Gastroesophageal sphincter (tissue), 4 donors: ENCODE data around the gene TOX2. TPM values are rescaled to one million over a fixed set of nuclear protein-coding genes. Genes with fewer than 3 reads are reported as not detected.

ENCODE experiments used
- ATAC-seq: fragments of 150-250 bp; one replicate; pipeline ENCODE4 v1.9.1; 2016; ENCODE audit warnings: mild to moderate bottlenecking, moderate library complexity
- H3K27ac ChIP-seq, 4 donors: fragments of 200-600 bp; sonication (generic) in 3 of 4; 1 replicate in 3 of 4; 2 replicates in 1 of 4; pipeline ENCODE4 v1.5.1; 2016 to 2019
- H3K27me3 ChIP-seq: fragments of 200-600 bp; sonication (generic); one replicate; pipeline ENCODE4 v1.5.1; 2019
- H3K36me3 ChIP-seq, 2 donors: fragments of 200-600 bp; sonication (generic); one replicate each; pipeline ENCODE4 v1.5.1; 2019; ENCODE audit warnings: control low read depth in 1 of 2
- H3K4me1 ChIP-seq, 3 donors: fragments of 200-600 bp; sonication (generic); 1 replicate in 2 of 3; 2 replicates in 1 of 3; pipeline ENCODE4 v1.5.1; 2016 to 2019; ENCODE audit warnings: control low read depth in 2 of 3
- H3K4me3 ChIP-seq, 2 donors: fragments of 200-600 bp; sonication (generic); one replicate each; pipeline ENCODE4 v1.5.1; 2019; ENCODE audit warnings: mild to moderate bottlenecking in 1 of 2, moderate library complexity in 1 of 2
- H3K9me3 ChIP-seq, 3 donors: fragments of 200-600 bp; sonication (generic); one replicate each; pipeline ENCODE4 v1.5.1; 2017 to 2019; ENCODE audit warnings: control low read depth in 2 of 3
- EP300 ChIP-seq: sonication (generic); formaldehyde crosslinking; IDR thresholded peaks from one replicate; pipeline ENCODE4 v1.6.1; 2017; ENCODE audit warnings: antibody characterized with exemption, mild to moderate bottlenecking
- POLR2A ChIP-seq, 2 donors: fragments of 450-650 bp; IDR thresholded peaks; one replicate each; pipeline ENCODE4 v1.6.1; 2017; ENCODE audit warnings: antibody characterized with exemption in 2 of 2, mild to moderate bottlenecking in 2 of 2, moderate library complexity in 1 of 2
- POLR2AphosphoS5 ChIP-seq: sonication (generic); formaldehyde crosslinking; IDR thresholded peaks from one replicate; pipeline ENCODE4 v1.6.1; 2017; ENCODE audit warnings: antibody characterized with exemption
- WGBS, 2 donors: methylation state at CpG; one replicate each; pipeline ENCODE4 v1.1.5; 2018; ENCODE audit warnings: low coverage in 1 of 2; 5-methylcytosine and 5-hydroxymethylcytosine counted together
- total RNA-seq, 4 donors: library from RNA; depleted of rRNA; stranded (reverse); fragments of >200 nt; gene quantifications; one replicate each; pipeline ENCODE4 v1.1.0, GENCODE V29; 2016
- TF ChIP-seq, protein P1 (sequence below), 4 experiments: fragments of 200-600 bp in 2 of 4; fragments of 450-650 bp in 2 of 4; sonication (generic) in 1 of 4; IDR thresholded peaks; one replicate each; pipeline ENCODE4 v1.5.1; 2017 to 2019; ENCODE audit warnings: antibody characterized with exemption in 4 of 4, mild to moderate bottlenecking in 2 of 4, moderate library complexity in 2 of 4

Gene TOX2
- total RNA-seq, 4 donors from 2014 or later, result 16.4 to 47.8 (median 40.3) TPM

- no peak for TF ChIP-seq POLR2AphosphoS5
- no peak for TF ChIP-seq EP300
- no peaks in the 10 kb centered on the region for H3K27me3 ChIP-seq
- no peak for ATAC-seq
- peaks cover 7 to 88% (median 29%) of the 10 kb centered on the region in 3 donors for H3K4me1 ChIP-seq
- no peaks in the 10 kb centered on the region for H3K9me3 ChIP-seq
- H3K4me3 ChIP-seq, result no peak overlapping the region
- H3K36me3 ChIP-seq, result no peaks in the 10 kb centered on the region
- peak overlapping the region; percentile 8 to 74 (median 43) for H3K27ac ChIP-seq
- 49 to 68% methylated on average over 5 to 6 of the region's 8 CpGs for WGBS, 2 donors
These were observed 41.1 kb downstream of the TOX2 start for GRCh38 chr20:43955750-43956191.

DNA sequence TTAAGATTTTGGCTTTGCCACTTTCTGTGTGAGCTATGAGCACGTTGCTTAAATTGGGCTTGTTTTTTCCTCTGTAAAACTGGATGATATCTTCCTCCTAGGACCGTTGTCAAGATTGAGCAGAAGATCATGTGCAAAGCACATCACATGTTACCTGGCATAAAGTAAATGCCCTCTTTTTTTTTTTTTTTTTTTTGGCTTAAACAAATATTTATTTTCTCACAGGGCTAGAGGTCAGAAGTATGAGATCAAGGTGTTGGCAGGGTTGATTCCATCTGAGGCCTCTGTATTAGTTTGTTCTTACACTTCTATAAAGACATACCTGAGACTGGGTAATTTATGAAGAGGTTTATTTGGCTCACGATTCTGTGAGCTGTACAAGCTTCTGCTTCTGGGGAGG lies 42.7 kb downstream of the TOX2 start:
- Histone ChIP-seq H3K4me3 (no peak overlapping the region), H3K9me3 (no peaks in the 10 kb centered on the region), H3K4me1 (peaks cover 7 to 86% (median 29%) of the 10 kb centered on the region in 3 donors), H3K36me3 (no peaks in the 10 kb centered on the region), H3K27me3 (no peaks in the 10 kb centered on the region), H3K27ac (no peak overlapping the region)
- ATAC-seq, result no peak
- TF ChIP-seq EP300 (no peak), POLR2AphosphoS5 (no peak), POLR2A (IDR thresholded peaks at IDR 0.05) (no peak)
- TF ChIP-seq, protein P1, sequence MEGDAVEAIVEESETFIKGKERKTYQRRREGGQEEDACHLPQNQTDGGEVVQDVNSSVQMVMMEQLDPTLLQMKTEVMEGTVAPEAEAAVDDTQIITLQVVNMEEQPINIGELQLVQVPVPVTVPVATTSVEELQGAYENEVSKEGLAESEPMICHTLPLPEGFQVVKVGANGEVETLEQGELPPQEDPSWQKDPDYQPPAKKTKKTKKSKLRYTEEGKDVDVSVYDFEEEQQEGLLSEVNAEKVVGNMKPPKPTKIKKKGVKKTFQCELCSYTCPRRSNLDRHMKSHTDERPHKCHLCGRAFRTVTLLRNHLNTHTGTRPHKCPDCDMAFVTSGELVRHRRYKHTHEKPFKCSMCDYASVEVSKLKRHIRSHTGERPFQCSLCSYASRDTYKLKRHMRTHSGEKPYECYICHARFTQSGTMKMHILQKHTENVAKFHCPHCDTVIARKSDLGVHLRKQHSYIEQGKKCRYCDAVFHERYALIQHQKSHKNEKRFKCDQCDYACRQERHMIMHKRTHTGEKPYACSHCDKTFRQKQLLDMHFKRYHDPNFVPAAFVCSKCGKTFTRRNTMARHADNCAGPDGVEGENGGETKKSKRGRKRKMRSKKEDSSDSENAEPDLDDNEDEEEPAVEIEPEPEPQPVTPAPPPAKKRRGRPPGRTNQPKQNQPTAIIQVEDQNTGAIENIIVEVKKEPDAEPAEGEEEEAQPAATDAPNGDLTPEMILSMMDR (IDR thresholded peaks at IDR 0.05), result no peak
- WGBS, 2 donors, result 44 to 76% methylated on average over 2 of the region's 3 CpGs

- Histone ChIP-seq H3K4me1 (peaks cover 7 to 74% (median 29%) of the 10 kb centered on the region in 3 donors), H3K27ac (no peak overlapping the region), H3K27me3 (no peaks in the 10 kb centered on the region), H3K9me3 (no peaks in the 10 kb centered on the region), H3K36me3 (no peaks in the 10 kb centered on the region), H3K4me3 (no peak overlapping the region)
- ATAC-seq, result no peak
- TF ChIP-seq EP300 (no peak), POLR2A (IDR thresholded peaks at IDR 0.05) (no peak), POLR2AphosphoS5 (no peak)
- TF ChIP-seq, protein P1 (IDR thresholded peaks at IDR 0.05), result no peak
- WGBS, 2 donors, result 100% methylated on average over 2 of the region's 2 CpGs; no CpG with 5 or more reads in 1 of the 2 donors
These were observed 44.0 kb downstream of the TOX2 start for GRCh38 chr20:43958626-43959025.

DNA sequence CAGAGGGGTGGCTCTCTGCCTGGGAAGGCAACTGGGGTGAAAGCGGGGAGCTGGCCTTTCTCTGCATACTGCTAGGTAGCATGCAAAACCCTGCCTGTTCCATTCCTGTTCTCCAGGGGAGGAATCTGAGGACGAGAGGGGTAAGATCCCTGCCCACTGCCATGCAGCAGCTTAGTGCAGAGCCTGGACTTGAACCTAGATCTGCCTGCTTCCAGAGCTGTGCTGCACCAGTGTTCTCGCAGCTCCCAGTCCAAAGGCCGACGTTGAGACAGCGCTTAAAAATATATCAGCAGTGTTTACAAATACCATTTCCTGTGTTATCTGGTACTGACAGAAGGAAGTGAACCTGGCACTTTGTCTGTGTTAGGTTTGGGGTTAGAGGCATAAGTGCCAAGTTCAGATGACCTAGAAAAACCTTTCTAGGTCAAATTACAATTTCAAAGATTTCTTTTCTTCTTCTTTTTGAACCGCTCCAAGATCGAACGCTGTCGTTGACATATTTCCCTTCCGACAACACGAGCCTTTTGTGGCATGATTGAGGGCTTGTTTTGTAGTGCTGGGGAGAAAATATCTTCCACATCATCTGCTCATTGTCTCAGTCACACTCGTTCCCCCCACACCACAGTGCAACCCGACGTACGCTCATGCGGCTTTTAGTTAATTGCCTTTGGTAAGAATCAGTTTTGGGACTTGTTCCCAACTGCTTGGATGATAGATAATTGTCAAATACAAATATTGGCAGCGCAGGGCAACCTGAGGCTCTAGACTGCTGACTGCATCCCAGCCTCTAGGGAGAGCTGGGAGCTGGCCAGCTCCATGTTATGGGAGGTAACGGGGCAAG lies 44.6 kb downstream of the TOX2 start:
- Histone ChIP-seq H3K4me3 (no peak overlapping the region), H3K4me1 (peaks cover 7 to 73% (median 29%) of the 10 kb centered on the region in 3 donors), H3K9me3 (no peaks in the 10 kb centered on the region), H3K27me3 (no peaks in the 10 kb centered on the region), H3K36me3 (no peaks in the 10 kb centered on the region), H3K27ac (no peak overlapping the region)
- WGBS, 2 donors, result 31 to 34% methylated on average over 14 of the region's 19 CpGs
- ATAC-seq, result no peak
- TF ChIP-seq EP300 (no peak), POLR2A (IDR thresholded peaks at IDR 0.05) (no peak), POLR2AphosphoS5 (no peak)
- TF ChIP-seq, protein P1 (IDR thresholded peaks at IDR 0.05), result no peak

- 64% methylated on average over 4 of the region's 4 CpGs; no CpG with 5 or more reads in 1 of the 2 donors for WGBS, 2 donors
- Histone ChIP-seq H3K4me3 (no peak overlapping the region), H3K4me1 (peaks cover 7 to 73% (median 23%) of the 10 kb centered on the region in 3 donors), H3K36me3 (no peaks in the 10 kb centered on the region), H3K27ac (no peak overlapping the region), H3K9me3 (no peaks in the 10 kb centered on the region), H3K27me3 (no peaks in the 10 kb centered on the region)
- no peak for TF ChIP-seq EP300
- TF ChIP-seq, protein P1 (IDR thresholded peaks at IDR 0.05), result no peak
- TF ChIP-seq POLR2A (IDR thresholded peaks at IDR 0.05), result no peak
- ATAC-seq, result no peak
These were observed 45.2 kb downstream of the TOX2 start for GRCh38 chr20:43959920-43960227.
